ENCODE measurements around the gene ZNF432. TPM values are rescaled to one million over a fixed set of nuclear protein-coding genes. Genes with fewer than 3 reads are reported as not detected.
"Not testable (repeated sequence)": the region's sequence is repeated elsewhere in the genome, so short reads cannot be mapped to it uniquely, and the experiment has no call there.

The ZNF432 gene
- total RNA-seq (10 to 100 TPM in 3 of 4 donors, 1 to 10 TPM in 1; 8.3 to 13.5 (median 12.5) TPM), polyA plus RNA-seq (6.2 TPM)
- long read RNA-seq, donor 1, transcript ZNF432-201 (5 exons, 2,577 nt) = major isoform, 5 of 9 reads
- long read RNA-seq, donor 1, partial matches to known transcripts = 1 of 9 reads
- long read RNA-seq, donor 1, other reads (novel, unspliced or antisense) = 2 of 9 reads
- long read RNA-seq, donor 2 = 0 reads
- long read RNA-seq, donor 3, partial matches to known transcripts = 0 of 6 reads
- long read RNA-seq, donor 3, other reads (novel, unspliced or antisense) = 3 of 6 reads
- long read RNA-seq, donor 4, partial matches to known transcripts = 0 of 1 reads
- long read RNA-seq, donor 4, other reads (novel, unspliced or antisense) = 0 of 1 reads

- H3K27me3 ChIP-seq (ENCODE audit: control insufficient read depth, insufficient read depth) = no peaks in the 10 kb centered on the region
- peak within 1 kb of the TSS; percentile 89 for H3K27ac ChIP-seq (ENCODE audit: low read length)
- ATAC-seq (peak; percentile 98 to 99), DNase-seq (peak; percentile 96 to 99 (median 98))
- no peaks in the 10 kb centered on the region for H3K9me3 ChIP-seq (ENCODE audit: control insufficient read depth, low read length)
- WGBS = under 1% methylated on average over 60 of the region's 60 CpGs
- no peaks in the 10 kb centered on the region for H3K4me1 ChIP-seq (ENCODE audit: control insufficient read depth, insufficient read depth, low read length)
- H3K4me3 ChIP-seq (ENCODE audit: low read length) = peak within 1 kb of the TSS; percentile 70
- intact Hi-C loops (cut with DNase I) = no loop called here
Measured at GRCh38 chr19:52048555-52049501, at the start of gene ZNF432. Gene ZNF432 (minus strand): TSS chr19:52048838. CDS start chr19:52046868, 1,970 bp downstream.

GRCh38 chr19:52096416-52096815, 47.8 kb upstream of the ZNF432 start:
- H3K9me3 ChIP-seq (ENCODE audit: control insufficient read depth, low read length); H3K27ac ChIP-seq (ENCODE audit: low read length); ATAC-seq; H3K4me3 ChIP-seq (ENCODE audit: low read length); intact Hi-C loops (cut with DNase I); H3K27me3 ChIP-seq (ENCODE audit: control insufficient read depth, insufficient read depth); DNase-seq; H3K4me1 ChIP-seq (ENCODE audit: control insufficient read depth, insufficient read depth, low read length): not testable (repeated sequence)
- 99% methylated on average over 3 of the region's 3 CpGs for WGBS

- peak; percentile 100 for ATAC-seq
- peak within 1 kb of the TSS; percentile 58 for H3K27ac ChIP-seq (ENCODE audit: low read length)
- peak; percentile 98 to 99 (median 98) for DNase-seq
- no peaks in the 10 kb centered on the region for H3K27me3 ChIP-seq (ENCODE audit: control insufficient read depth, insufficient read depth)
- peak within 1 kb of the TSS; percentile 92 for H3K4me3 ChIP-seq (ENCODE audit: low read length)
- under 1% methylated on average over 59 of the region's 59 CpGs for WGBS
- peaks cover 6% of the 10 kb centered on the region for H3K4me1 ChIP-seq (ENCODE audit: control insufficient read depth, insufficient read depth, low read length)
- no peaks in the 10 kb centered on the region for H3K9me3 ChIP-seq (ENCODE audit: control insufficient read depth, low read length)
- intact Hi-C loops (cut with DNase I) = no loop called here
Measured at GRCh38 chr19:52095172-52096014, 46.8 kb upstream of the ZNF432 start, which contains the start of gene ZNF841. Gene ZNF841 (minus strand): TSS chr19:52095765. CDS start chr19:52084801, 10,964 bp downstream.

GRCh38 chr19:52094526-52095130, 46.0 kb upstream of the ZNF432 start:
- Histone ChIP-seq H3K9me3 (ENCODE audit: control insufficient read depth, low read length) (no peaks in the 10 kb centered on the region), H3K27me3 (ENCODE audit: control insufficient read depth, insufficient read depth) (no peaks in the 10 kb centered on the region), H3K27ac (ENCODE audit: low read length) (no peak overlapping the region), H3K4me1 (ENCODE audit: control insufficient read depth, insufficient read depth, low read length) (peaks cover 7% of the 10 kb centered on the region), H3K4me3 (ENCODE audit: low read length) (peak overlapping the region; percentile 92)
- intact Hi-C loops (cut with DNase I) = no loop called here
- no peak for DNase-seq
- WGBS = 5% methylated on average over 12 of the region's 12 CpGs
- no peak for ATAC-seq

GRCh38 chr19:52086481-52086880, 37.8 kb upstream of the ZNF432 start:
- Histone ChIP-seq H3K4me3 (ENCODE audit: low read length) (no peak overlapping the region), H3K4me1 (ENCODE audit: control insufficient read depth, insufficient read depth, low read length) (peaks cover 2% of the 10 kb centered on the region), H3K27me3 (ENCODE audit: control insufficient read depth, insufficient read depth) (no peaks in the 10 kb centered on the region), H3K9me3 (ENCODE audit: control insufficient read depth, low read length) (no peaks in the 10 kb centered on the region), H3K27ac (ENCODE audit: low read length) (no peak overlapping the region)
- DNase-seq (no peak), ATAC-seq (no peak)
- intact Hi-C loops (cut with DNase I) = no loop called here

GRCh38 chr19:52070496-52070895, 21.9 kb upstream of the ZNF432 start:
- Histone ChIP-seq H3K4me1 (ENCODE audit: control insufficient read depth, insufficient read depth, low read length) (no peaks in the 10 kb centered on the region), H3K27ac (ENCODE audit: low read length) (no peak overlapping the region), H3K27me3 (ENCODE audit: control insufficient read depth, insufficient read depth) (no peaks in the 10 kb centered on the region), H3K9me3 (ENCODE audit: control insufficient read depth, low read length) (peaks cover 14% of the 10 kb centered on the region), H3K4me3 (ENCODE audit: low read length) (no peak overlapping the region)
- ATAC-seq (no peak), DNase-seq (no peak)
- WGBS = 95% methylated on average over 5 of the region's 5 CpGs
- intact Hi-C loops (cut with DNase I) = no loop called here

GRCh38 chr19:52069653-52070052, 21.0 kb upstream of the ZNF432 start:
- H3K4me3 ChIP-seq (ENCODE audit: low read length) = no peak overlapping the region
- no peak for ATAC-seq
- H3K9me3 ChIP-seq (ENCODE audit: control insufficient read depth, low read length) = peaks cover 13% of the 10 kb centered on the region
- intact Hi-C loops (cut with DNase I) = no loop called here
- DNase-seq = no peak
- WGBS = 87% methylated on average over 2 of the region's 2 CpGs
- H3K27me3 ChIP-seq (ENCODE audit: control insufficient read depth, insufficient read depth) = no peaks in the 10 kb centered on the region
- no peak overlapping the region for H3K27ac ChIP-seq (ENCODE audit: low read length)
- no peaks in the 10 kb centered on the region for H3K4me1 ChIP-seq (ENCODE audit: control insufficient read depth, insufficient read depth, low read length)

GRCh38 chr19:52066258-52066863, 17.7 kb upstream of the ZNF432 start:
- intact Hi-C loops (cut with DNase I) = no loop called here
- DNase-seq (no peak), ATAC-seq (no peak)
- WGBS = 97% methylated on average over 6 of the region's 6 CpGs
- Histone ChIP-seq H3K9me3 (ENCODE audit: control insufficient read depth, low read length) (peaks cover 16% of the 10 kb centered on the region), H3K4me3 (ENCODE audit: low read length) (no peak overlapping the region), H3K27me3 (ENCODE audit: control insufficient read depth, insufficient read depth) (no peaks in the 10 kb centered on the region), H3K27ac (ENCODE audit: low read length) (no peak overlapping the region), H3K4me1 (ENCODE audit: control insufficient read depth, insufficient read depth, low read length) (no peaks in the 10 kb centered on the region)

GRCh38 chr19:52065399-52065798, 16.8 kb upstream of the ZNF432 start:
- no peaks in the 10 kb centered on the region for H3K27me3 ChIP-seq (ENCODE audit: control insufficient read depth, insufficient read depth)
- no peaks in the 10 kb centered on the region for H3K4me1 ChIP-seq (ENCODE audit: control insufficient read depth, insufficient read depth, low read length)
- no peak overlapping the region for H3K4me3 ChIP-seq (ENCODE audit: low read length)
- 98% methylated on average over 6 of the region's 6 CpGs for WGBS
- no peak overlapping the region for H3K27ac ChIP-seq (ENCODE audit: low read length)
- ATAC-seq (no peak), DNase-seq (no peak)
- peaks cover 14% of the 10 kb centered on the region for H3K9me3 ChIP-seq (ENCODE audit: control insufficient read depth, low read length)
- intact Hi-C loops (cut with DNase I) = no loop called here

GRCh38 chr19:52056480-52056879, 7.8 kb upstream of the ZNF432 start:
- H3K27ac ChIP-seq (ENCODE audit: low read length); ATAC-seq; H3K4me3 ChIP-seq (ENCODE audit: low read length); H3K4me1 ChIP-seq (ENCODE audit: control insufficient read depth, insufficient read depth, low read length); DNase-seq; H3K27me3 ChIP-seq (ENCODE audit: control insufficient read depth, insufficient read depth); intact Hi-C loops (cut with DNase I); H3K9me3 ChIP-seq (ENCODE audit: control insufficient read depth, low read length): not testable (repeated sequence)
- 98% methylated on average over 3 of the region's 3 CpGs for WGBS

All from right cardiac atrium (tissue), 5 donors.